ENCODE measurements around the gene PRMT7. TPM values are rescaled to one million over a fixed set of nuclear protein-coding genes. Genes with fewer than 3 reads are reported as not detected.

Gene PRMT7
- total RNA-seq, 1 experiment from 2014 or later = 59.3 TPM

DNA sequence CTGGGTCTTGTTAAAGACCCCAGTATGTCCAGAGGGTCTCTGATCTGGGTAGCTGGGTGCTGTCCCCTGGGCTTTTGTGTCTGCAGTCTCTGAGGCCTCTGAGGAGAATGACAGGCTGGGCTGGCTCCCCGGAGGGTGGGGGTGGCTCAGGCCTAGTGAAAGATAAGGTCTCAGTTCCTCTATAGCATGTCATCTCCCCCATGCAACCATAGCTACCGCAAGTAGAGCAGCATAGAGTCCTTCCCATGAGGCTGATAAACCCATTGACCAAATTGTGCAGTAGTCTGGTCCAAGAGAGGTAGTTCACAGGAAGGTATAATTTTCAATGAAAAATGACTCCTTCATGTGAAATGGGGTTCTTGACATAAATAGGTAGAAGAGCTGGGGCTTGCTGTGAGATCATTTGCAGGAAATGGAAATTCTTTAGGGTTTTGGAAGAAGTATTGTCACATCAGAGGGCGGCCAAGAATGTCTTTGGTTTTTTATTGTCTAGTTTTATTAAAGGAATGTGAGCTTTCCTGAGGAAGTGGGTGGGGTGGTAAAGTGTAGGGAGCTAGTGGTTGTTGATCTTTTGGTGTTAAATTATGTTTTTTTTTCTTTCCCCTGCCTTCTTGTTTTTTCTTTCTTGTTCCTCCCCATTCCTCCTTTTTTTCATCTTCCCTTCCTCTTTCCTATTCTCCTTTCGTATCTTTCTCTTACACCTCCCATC, 21.0 kb upstream of the PRMT7 start (continued):
- TF ChIP-seq, protein P1, sequence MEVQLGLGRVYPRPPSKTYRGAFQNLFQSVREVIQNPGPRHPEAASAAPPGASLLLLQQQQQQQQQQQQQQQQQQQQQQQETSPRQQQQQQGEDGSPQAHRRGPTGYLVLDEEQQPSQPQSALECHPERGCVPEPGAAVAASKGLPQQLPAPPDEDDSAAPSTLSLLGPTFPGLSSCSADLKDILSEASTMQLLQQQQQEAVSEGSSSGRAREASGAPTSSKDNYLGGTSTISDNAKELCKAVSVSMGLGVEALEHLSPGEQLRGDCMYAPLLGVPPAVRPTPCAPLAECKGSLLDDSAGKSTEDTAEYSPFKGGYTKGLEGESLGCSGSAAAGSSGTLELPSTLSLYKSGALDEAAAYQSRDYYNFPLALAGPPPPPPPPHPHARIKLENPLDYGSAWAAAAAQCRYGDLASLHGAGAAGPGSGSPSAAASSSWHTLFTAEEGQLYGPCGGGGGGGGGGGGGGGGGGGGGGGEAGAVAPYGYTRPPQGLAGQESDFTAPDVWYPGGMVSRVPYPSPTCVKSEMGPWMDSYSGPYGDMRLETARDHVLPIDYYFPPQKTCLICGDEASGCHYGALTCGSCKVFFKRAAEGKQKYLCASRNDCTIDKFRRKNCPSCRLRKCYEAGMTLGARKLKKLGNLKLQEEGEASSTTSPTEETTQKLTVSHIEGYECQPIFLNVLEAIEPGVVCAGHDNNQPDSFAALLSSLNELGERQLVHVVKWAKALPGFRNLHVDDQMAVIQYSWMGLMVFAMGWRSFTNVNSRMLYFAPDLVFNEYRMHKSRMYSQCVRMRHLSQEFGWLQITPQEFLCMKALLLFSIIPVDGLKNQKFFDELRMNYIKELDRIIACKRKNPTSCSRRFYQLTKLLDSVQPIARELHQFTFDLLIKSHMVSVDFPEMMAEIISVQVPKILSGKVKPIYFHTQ (CRISPR knock-in tag; IDR thresholded peaks at IDR 0.05) = no peak
- TF ChIP-seq, protein P2, sequence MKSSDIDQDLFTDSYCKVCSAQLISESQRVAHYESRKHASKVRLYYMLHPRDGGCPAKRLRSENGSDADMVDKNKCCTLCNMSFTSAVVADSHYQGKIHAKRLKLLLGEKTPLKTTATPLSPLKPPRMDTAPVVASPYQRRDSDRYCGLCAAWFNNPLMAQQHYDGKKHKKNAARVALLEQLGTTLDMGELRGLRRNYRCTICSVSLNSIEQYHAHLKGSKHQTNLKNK (CRISPR knock-in tag; IDR thresholded peaks at IDR 0.05) = no peak
- TF ChIP-seq JAZF1 (CRISPR knock-in tag; IDR thresholded peaks at IDR 0.05) (no peak), OVOL2 (CRISPR knock-in tag; IDR thresholded peaks at IDR 0.05; ENCODE audit: borderline replicate concordance) (no peak), TEAD4 (CRISPR knock-in tag; IDR thresholded peaks at IDR 0.05) (no peak)

DNA sequence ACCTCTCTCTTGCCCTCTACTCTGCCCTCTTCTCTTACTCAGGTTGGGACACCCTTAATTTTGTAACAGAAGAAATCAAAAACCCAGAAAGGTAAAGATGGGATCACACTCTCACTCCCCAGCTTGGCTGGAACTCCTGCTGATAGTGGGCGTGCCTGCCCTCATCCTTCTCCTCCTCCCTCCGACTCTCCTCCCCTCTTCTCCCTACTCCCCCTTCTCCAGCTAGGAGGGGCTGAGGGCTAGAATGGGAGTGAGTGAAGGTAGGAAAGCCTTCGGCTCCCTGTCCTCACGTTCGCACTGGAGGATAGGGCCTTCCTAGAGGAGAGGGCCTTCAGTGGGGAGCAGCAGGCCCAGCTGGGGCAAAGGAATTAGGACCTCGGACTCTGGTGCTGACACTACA, 20.4 kb upstream of the PRMT7 start:
- peak; percentile 22 for DNase-seq (ENCODE audit: low spot score)
- no peak overlapping the region for H3K4me3 Mint-ChIP-seq
- ChIA-PET CTCF (interaction anchor here (0.8 to 4.2 kb wide), 3 partner anchors 26 to 38 kb away, joined by 3 to 24 read pairs (median 6); partner anchors contain the start of gene SLC7A6), POLR2A (interaction anchor here (0.6 to 0.7 kb wide), 2 partner anchors 20 to 1444 kb away, joined by 3 read pairs; partner anchors contain the start of genes PRMT7 and SLC7A6OS)
- H3K9me3 Mint-ChIP-seq = no peaks in the 10 kb centered on the region
- peaks cover 8% of the 10 kb centered on the region for H3K4me1 Mint-ChIP-seq
- H3K27me3 Mint-ChIP-seq (ENCODE audit: low read depth) = no peaks in the 10 kb centered on the region
- peak overlapping the region; percentile 50; the same call in 1 of the 2 replicates for H3K27ac Mint-ChIP-seq
- peaks cover 32% of the 10 kb centered on the region for H3K36me3 Mint-ChIP-seq
- ATAC-seq = peak; percentile 83
- TF ChIP-seq, protein P3, sequence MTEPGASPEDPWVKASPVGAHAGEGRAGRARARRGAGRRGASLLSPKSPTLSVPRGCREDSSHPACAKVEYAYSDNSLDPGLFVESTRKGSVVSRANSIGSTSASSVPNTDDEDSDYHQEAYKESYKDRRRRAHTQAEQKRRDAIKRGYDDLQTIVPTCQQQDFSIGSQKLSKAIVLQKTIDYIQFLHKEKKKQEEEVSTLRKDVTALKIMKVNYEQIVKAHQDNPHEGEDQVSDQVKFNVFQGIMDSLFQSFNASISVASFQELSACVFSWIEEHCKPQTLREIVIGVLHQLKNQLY (CRISPR knock-in tag; IDR thresholded peaks at IDR 0.05) = no peak
- TF ChIP-seq, protein P4, sequence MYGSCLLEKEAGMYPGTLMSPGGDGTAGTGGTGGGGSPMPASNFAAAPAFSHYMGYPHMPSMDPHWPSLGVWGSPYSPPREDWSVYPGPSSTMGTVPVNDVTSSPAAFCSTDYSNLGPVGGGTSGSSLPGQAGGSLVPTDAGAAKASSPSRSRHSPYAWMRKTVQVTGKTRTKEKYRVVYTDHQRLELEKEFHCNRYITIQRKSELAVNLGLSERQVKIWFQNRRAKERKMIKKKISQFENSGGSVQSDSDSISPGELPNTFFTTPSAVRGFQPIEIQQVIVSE (CRISPR knock-in tag; IDR thresholded peaks at IDR 0.05; ENCODE audit: borderline replicate concordance) = no peak
- TF ChIP-seq GTF2I (CRISPR knock-in tag; conservative IDR thresholded peaks at IDR 0.05) (no peak), SMAD4 (CRISPR knock-in tag; IDR thresholded peaks at IDR 0.05) (no peak), ATF1 (CRISPR knock-in tag; IDR thresholded peaks at IDR 0.05) (no peak), HMGA2 (CRISPR knock-in tag; IDR thresholded peaks at IDR 0.05) (no peak), SP1 (CRISPR knock-in tag; conservative IDR thresholded peaks at IDR 0.05) (no peak), ETV6 (CRISPR knock-in tag; IDR thresholded peaks at IDR 0.05) (no peak), ZNF219 (CRISPR knock-in tag; IDR thresholded peaks at IDR 0.05; ENCODE audit: borderline replicate concordance) (no peak), SOX15 (CRISPR knock-in tag; IDR thresholded peaks at IDR 0.05) (no peak), ZNF317 (CRISPR knock-in tag; IDR thresholded peaks at IDR 0.05; ENCODE audit: borderline replicate concordance, low read depth) (no peak)
- TF ChIP-seq, protein P5, sequence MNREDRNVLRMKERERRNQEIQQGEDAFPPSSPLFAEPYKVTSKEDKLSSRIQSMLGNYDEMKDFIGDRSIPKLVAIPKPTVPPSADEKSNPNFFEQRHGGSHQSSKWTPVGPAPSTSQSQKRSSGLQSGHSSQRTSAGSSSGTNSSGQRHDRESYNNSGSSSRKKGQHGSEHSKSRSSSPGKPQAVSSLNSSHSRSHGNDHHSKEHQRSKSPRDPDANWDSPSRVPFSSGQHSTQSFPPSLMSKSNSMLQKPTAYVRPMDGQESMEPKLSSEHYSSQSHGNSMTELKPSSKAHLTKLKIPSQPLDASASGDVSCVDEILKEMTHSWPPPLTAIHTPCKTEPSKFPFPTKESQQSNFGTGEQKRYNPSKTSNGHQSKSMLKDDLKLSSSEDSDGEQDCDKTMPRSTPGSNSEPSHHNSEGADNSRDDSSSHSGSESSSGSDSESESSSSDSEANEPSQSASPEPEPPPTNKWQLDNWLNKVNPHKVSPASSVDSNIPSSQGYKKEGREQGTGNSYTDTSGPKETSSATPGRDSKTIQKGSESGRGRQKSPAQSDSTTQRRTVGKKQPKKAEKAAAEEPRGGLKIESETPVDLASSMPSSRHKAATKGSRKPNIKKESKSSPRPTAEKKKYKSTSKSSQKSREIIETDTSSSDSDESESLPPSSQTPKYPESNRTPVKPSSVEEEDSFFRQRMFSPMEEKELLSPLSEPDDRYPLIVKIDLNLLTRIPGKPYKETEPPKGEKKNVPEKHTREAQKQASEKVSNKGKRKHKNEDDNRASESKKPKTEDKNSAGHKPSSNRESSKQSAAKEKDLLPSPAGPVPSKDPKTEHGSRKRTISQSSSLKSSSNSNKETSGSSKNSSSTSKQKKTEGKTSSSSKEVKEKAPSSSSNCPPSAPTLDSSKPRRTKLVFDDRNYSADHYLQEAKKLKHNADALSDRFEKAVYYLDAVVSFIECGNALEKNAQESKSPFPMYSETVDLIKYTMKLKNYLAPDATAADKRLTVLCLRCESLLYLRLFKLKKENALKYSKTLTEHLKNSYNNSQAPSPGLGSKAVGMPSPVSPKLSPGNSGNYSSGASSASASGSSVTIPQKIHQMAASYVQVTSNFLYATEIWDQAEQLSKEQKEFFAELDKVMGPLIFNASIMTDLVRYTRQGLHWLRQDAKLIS (CRISPR knock-in tag; IDR thresholded peaks at IDR 0.05; ENCODE audit: borderline replicate concordance) = no peak
- TF ChIP-seq, protein P1 (CRISPR knock-in tag; IDR thresholded peaks at IDR 0.05) = no peak
- TF ChIP-seq, protein P6, sequence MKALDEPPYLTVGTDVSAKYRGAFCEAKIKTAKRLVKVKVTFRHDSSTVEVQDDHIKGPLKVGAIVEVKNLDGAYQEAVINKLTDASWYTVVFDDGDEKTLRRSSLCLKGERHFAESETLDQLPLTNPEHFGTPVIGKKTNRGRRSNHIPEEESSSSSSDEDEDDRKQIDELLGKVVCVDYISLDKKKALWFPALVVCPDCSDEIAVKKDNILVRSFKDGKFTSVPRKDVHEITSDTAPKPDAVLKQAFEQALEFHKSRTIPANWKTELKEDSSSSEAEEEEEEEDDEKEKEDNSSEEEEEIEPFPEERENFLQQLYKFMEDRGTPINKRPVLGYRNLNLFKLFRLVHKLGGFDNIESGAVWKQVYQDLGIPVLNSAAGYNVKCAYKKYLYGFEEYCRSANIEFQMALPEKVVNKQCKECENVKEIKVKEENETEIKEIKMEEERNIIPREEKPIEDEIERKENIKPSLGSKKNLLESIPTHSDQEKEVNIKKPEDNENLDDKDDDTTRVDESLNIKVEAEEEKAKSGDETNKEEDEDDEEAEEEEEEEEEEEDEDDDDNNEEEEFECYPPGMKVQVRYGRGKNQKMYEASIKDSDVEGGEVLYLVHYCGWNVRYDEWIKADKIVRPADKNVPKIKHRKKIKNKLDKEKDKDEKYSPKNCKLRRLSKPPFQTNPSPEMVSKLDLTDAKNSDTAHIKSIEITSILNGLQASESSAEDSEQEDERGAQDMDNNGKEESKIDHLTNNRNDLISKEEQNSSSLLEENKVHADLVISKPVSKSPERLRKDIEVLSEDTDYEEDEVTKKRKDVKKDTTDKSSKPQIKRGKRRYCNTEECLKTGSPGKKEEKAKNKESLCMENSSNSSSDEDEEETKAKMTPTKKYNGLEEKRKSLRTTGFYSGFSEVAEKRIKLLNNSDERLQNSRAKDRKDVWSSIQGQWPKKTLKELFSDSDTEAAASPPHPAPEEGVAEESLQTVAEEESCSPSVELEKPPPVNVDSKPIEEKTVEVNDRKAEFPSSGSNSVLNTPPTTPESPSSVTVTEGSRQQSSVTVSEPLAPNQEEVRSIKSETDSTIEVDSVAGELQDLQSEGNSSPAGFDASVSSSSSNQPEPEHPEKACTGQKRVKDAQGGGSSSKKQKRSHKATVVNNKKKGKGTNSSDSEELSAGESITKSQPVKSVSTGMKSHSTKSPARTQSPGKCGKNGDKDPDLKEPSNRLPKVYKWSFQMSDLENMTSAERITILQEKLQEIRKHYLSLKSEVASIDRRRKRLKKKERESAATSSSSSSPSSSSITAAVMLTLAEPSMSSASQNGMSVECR (CRISPR knock-in tag; IDR thresholded peaks at IDR 0.05; ENCODE audit: borderline replicate concordance) = no peak
